HG02642 (cell line): ENCODE results near the gene RAB29.
"Not testable (repeated sequence)": the region's sequence is repeated elsewhere in the genome, so short reads cannot be mapped to it uniquely, and the experiment has no call there.

Experiments
- ATAC-seq: cut with Tn5 transposase; IDR thresholded peaks from one replicate; pipeline ENCODE4 v1.9.1; 2021; ENCODE audit warnings: mild to moderate bottlenecking; ENCODE audit not compliant: unreplicated experiment, poor library complexity

The RAB29 gene

GRCh38 chr1:205733438-205734175 is 41.7 kb downstream of the RAB29 start:
- no peak for ATAC-seq

DNA sequence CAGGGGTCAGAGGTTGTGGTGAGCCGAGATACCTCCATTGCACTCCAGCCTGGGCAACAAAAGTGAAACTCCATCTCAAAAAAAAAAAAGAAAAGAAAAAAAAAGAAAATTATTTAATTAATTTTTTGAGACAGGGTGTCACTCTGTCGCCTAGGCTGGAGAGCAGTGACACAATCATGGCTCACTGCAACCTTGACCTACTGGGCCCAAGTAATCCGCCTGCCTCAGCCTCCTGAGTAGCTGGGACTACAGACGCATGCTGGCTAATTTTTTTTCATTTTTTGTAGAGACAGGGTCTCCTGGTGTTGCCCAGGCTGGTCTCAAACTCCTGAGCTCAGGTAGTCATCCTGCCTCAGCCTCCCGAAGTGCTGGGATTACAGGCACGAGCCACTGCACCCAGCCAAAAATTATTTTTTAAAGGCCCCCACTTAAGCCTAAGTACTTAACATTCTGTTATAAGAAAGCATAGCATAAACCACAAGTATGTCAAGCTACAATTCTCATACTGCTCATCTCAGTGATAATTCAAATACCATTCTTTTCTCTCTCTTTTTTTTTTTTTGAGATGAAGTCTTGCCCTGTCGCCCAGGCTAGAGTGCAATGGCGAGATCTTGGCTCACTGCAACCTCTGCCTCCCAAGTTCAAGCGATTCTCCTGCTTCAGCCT is 45.2 kb downstream of the RAB29 start:
- no peak for ATAC-seq

GRCh38 chr1:205726619-205727125 is 48.6 kb downstream of the RAB29 start:
- ATAC-seq: no peak

DNA sequence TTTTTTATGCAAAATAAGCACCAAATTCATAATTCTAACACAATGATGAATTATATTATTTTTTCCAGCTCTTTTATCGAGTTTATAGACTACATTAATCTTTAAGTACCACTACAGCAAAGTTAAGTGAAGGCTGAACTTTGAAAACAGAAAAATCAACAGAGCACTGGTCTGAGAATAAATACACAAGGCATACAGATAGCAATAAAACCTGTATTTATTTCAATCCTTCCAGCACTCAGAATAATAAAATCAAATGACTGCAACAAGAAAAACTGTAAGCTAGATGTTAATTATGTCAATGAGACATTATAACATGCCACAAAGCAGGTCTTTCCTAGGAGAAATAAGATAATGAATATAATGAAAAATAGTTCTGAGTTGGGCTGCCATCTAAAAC is 49.8 kb downstream of the RAB29 start:
- ATAC-seq: no peak

GRCh38 chr1:205720740-205721139 is 54.5 kb downstream of the RAB29 start:
- ATAC-seq: not testable (repeated sequence)

- no peak for ATAC-seq
Observed at GRCh38 chr1:205719762-205720161, 55.5 kb downstream of the RAB29 start.

DNA sequence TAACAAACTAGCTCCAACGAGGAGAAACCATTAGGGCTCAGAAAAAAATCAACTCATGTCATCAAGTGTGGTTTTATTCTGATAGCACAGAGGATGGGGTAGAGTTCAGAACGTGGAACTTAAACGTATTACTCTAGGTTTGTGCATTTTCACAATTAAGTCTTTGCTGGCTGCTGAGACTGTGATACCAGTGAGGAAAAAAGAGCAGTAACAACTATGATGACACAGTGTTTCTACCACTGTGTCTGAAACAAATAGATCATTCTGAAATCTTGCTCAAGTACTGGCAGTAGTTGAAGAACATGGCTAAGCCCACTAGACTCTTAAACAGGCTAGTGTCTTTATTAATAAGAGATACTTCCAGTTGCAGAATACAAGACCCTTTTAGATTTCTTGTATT is 56.3 kb downstream of the RAB29 start:
- ATAC-seq: no peak
